NCI-H226 (cell line): ENCODE results near the gene HSPB1.
"Not testable (repeated sequence)": the region's sequence is repeated elsewhere in the genome, so short reads cannot be mapped to it uniquely, and the experiment has no call there.

Experiments used
- DNase-seq: peaks from one replicate; pipeline ENCODE4 v3.0.0-alpha.2; 2015

HSPB1 gene

DNA sequence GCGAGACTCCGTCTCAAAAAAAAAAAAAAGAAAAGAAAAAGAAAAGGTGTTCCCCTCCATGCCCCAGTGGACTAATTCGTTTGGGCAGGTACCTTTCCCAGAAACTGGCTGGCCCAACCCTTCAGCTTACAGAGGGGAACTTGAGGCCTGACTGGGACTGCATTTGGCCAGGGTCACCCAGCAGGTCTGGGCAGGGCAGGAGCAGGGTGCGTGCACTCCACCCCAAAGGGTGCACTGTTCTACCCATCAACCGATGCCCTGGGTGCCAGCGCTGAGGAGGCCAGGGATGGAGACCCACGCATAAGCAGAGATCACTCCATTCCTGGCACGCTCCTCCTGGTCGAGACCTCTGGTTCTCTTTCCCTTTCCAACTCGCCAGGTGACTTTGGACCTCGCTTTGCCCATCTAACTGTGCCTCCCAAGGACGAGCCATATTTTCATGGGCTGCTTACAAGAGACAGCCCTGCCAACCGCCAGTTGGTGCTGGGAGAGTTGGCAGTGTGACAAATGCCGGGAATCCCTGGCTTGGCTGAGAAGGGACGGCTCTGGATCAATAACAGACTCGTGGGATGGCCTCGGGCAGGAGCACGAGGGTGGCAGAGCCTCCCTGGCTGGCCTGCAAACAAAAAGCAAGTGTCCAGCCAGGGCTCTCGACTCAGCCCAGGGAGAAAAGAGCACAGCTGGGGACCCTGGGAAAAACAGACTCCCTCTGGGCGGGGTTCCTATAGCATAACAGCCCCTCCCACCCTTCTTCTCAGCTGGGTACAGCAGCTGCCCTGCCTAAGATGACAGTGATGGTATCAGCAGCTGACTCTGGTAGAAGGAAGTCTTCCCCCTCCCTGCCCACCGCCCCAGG, 7.9 kb downstream of the HSPB1 start:
- DNase-seq: no peak

DNA sequence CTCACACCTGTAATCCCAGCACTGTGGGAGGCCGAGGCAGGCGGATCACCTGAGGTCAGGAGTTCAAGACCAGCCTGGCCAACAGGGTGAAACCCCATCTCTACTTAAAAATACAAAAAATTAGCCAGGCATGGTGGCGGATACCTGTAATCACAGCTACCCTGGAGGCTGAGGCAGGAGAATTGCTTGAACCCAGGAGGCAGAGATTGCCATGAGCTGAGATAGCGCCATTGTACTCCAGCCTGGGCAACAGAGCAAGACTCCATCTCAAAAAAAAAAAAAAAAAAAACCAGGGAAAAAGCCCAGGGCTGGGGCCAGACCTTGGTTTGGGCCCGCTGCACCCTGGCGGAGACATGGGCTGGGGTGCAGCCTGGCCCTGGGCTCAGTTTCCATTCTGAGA, 9.4 kb downstream of the HSPB1 start:
- not testable (repeated sequence) for DNase-seq

GRCh38 chr7:76314042-76314721, 11.7 kb downstream of the HSPB1 start:
- DNase-seq: peak; percentile 71

GRCh38 chr7:76314740-76315139, 12.3 kb downstream of the HSPB1 start:
- DNase-seq: not testable (repeated sequence)

DNA sequence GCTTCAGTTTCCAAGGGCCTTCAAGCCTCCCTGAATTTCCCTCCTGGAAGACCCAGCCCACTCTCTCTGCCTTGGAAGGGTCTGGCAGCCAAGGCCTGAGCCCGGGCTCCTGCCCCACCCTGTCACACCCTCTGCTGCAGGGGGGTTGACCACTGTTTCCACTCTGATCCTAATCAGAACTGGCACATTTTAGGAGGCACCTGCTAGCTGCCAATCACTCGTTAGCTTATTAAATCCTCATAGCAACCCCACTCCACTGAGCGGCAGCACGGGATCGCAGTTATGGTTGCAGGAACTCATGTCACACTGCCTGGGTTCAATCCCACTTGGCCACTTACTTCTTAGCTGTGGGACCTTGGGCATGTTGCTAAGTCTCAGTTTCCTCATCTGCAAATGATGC, 12.9 kb downstream of the HSPB1 start:
- no peak for DNase-seq

DNA sequence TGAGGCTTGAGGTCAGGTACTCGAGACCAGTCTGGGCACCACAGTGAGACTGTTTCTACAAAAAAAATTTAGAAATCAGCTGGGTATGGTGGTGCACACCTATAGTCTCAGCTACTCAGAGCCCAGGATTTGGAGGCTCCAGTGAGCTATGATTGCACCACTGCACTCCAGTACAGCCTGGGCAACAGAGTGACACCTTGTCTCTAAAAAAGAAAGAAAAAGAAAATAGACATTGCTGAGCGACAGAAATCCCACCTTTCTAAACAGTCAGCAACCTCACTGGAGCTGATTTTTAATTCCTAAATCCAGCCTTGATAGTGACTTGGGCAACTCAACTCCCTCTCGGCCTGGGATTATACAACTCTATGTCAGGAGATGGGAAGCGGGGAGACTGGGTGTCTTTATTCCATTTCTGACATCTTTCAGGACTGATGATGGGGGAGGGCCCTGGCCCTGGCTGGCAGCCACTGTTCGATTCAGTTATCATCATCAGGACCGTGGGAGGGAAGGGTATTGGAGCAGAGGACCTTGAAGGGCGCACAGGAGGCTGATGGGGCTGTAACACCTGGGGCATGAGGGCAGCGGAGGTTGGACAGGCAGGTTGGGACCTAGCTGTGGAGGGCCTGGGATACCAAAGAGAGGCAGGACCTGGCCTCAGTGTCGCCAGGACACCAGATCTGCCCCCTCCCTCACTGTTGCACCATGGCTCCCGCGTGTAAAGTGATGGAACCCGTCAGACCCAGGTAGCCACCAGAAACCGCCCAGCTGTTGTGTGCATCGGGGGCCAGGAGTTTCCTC, 14.7 kb downstream of the HSPB1 start:
- no peak for DNase-seq

DNA sequence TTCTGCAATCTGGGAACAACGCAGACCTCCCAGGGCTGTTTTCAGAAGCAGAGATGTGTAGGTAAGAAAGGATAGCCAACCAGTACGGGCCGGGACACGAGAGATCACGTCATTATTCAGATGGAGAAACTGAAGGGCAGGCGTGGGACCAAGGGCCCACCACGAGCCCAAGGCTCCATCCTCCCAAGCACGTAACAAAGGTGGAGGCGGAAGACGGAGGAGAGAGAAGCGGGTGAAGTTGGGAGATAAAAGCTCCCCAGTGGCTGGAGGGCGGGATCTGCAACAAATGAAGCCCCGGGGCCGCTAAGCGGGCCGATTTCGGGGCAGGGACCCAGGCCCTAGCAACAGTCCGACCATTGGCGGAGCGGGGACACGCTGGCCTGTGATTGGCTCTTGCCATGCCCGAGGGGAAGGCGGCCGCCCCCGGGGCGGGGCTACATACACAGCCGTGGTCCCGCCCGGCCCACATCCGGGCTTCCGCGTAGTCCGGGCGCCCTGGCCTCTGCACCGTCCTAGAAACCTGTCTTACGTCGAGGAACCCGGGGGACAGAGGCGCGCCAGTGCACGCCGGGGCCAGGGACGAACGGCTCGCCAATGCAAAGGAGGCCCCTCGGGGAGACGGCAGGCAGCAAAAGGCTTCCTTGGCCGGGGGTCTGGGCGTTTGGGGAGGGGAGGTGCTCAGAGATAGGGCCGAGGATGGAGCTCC, 15.5 kb downstream of the HSPB1 start:
- peak; percentile 96 for DNase-seq

DNA sequence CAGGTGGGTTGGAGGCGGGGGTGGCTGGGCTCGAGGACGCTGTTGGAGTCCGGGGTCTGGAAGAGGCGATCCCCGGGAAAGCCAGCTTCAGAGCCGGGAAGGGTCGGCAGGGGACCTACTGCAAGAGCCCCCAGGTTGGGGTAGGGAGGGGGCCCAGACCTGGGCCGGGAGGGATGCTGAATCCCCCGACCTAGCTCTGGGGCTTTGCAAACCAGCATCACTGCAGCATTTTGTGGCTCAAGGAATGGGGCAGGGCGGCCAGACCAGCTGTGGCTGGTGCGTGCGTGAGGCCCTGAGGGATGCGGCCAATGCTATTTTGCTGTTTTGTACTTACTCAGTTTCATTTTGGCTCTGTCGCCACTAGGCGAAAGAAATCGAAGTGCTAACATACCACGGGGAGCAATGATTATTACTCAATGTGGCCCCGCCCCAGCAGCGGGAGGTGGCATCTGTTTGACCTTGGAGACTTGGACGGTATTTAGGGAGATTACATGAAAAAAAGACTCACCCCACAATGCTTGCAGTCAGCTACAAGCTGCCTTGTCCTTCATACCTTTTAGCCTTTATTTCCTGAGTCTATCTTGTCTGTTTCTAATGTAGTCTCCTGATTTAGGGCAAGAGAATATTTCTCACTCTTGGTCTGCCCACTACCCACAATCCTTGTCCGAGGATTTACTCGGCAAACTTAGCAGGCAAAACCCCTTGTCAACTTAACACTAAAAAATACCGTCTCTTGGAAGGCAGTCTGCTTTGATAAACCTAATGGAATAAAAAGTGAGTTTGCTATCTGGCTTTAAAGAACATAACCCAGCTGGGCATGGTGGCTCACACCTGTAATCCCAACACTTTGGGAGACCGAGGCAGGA, 16.2 kb downstream of the HSPB1 start:
- peak; percentile 70 for DNase-seq

DNA sequence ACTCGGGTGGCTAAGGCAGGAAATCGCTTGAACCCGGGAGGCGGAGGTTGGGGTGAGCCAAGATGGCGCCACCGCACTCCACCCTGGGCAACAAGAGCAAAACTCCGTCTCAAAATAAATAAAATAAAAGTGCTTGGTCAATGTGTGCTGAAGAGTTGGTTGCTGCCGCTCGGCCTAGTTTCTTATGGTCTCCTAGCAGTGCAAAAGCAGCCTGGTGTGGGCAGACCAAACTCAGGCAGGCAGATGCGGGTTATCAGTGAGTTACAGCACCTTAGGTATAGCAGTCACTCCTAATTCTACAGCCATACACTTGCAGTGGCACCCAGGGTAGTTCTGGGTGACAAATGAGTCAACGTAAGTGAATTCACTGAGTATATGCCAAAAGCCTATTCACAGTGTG, 22.6 kb downstream of the HSPB1 start:
- DNase-seq: no peak

DNA sequence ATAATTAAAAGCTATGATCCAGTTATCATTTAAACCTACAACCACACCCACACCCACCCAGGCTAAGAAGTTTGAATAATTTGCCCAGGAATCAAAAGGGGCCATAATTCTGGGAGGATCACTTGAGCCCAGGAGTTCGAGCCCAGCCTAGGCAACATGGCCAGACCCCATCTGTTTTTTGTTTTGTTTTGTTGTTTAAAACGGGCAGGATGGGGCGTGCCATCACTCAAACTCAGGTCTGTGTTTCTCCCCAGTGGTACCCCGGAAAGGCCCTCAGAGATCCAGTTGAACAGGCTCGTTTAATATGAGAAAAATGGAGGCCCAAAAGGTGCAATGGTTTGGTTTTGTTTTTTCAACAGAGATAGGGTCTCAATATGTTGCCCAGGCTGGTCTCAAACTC, 23.3 kb downstream of the HSPB1 start:
- DNase-seq: no peak

DNA sequence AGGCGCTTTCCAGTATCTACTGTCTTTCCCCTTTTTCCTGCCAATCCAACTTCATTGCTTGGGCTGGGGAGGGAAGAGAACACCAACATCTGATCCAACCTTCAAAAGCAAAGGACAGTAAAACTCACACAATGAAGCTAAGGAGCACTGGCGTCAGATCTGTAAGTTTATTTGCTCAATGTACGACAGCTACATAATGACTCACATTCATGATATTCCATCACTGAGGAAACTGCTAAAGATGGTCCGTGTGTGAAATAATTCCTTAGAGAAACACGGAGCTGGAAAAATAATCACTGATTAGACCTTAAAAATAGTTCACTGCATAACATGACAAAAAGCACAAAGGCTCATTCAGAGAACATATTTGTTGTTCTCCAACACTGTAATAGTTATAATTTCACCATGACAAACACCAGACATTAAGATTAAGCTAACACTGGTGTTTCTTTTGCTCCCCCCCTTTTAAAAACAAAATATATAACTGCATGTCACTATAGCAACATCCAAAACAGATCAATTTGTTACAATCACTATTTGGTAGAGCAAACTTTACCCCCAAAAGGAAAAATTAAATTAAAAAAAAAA, 24.3 kb downstream of the HSPB1 start:
- DNase-seq: no peak

DNA sequence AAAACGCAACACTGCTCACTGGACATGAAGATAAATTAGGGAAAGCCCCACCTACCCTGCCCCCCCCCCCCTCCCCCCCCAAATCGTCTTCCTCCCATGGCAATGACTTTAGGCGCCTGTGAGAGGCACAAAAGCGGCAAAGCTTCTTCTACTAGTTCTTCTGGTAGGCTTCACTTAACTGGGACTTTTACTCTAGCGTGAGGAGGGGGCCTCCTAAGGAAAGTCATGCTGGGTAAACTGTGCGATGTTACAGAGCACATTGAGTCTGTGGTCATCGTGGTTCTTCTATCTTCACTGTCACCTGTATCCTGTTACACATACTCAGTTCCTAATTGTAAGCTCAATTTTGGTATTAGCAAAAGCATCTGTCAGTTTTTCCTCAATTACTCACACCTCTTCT, 25.1 kb downstream of the HSPB1 start:
- no peak for DNase-seq

DNA sequence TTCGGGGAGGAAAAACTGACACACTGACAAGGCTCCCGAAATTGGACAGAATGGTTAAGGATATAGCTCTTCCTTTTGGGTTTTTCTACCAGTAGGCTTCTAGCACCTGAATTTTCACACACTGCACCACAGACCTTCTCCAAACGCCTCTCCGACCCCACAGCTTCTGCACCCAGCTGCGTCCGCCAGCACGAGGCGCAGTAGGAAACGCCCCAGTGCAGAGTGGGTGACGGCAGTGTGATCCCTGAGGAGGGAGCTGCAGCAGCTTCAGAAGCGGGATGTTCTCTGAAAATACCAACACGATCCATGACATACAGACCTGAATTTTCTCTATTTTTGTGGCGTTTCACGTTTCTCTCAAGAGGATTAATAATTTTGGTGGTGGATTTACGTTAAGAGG, 25.9 kb downstream of the HSPB1 start:
- no peak for DNase-seq

DNA sequence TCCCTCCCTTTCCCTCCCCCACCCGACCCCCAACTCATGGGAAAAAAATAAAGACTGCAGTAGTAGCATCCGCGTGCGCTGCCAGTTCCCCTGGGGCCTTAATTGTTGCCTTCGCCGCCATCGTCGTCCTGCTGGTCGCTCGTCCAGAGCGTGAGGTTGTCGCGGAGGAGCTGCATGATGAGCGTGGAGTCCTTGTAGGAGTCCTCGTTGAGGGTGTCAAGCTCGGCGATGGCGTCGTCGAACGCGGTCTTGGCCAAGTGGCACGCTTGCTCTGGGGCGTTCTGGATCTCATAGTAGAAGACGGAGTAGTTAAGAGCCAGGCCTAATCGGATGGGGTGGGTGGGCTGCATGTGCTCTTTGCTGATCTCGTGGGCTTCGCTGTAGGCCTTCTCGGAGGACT, 27.0 kb downstream of the HSPB1 start:
- DNase-seq: no peak

GRCh38 chr7:76330261-76330660, 27.8 kb downstream of the HSPB1 start:
- no peak for DNase-seq

DNA sequence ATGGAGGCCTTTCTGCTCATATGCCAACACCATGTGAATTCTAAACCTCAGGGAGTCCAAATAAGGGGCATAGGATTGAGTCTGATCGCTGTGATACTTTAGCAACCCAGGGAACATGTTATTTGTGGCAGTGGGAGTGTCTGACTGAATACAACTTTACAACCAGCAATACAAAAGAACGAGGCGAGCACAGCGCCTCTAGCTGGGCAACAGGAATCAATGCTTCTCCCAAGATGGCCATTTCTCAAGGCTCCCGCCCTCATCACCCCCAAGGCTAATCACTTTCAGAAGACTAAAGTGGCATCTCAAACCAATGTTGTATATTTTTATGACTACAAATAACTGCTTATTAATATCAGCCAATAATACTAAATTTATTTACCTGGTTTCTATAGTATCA, 28.2 kb downstream of the HSPB1 start:
- DNase-seq: no peak

DNA sequence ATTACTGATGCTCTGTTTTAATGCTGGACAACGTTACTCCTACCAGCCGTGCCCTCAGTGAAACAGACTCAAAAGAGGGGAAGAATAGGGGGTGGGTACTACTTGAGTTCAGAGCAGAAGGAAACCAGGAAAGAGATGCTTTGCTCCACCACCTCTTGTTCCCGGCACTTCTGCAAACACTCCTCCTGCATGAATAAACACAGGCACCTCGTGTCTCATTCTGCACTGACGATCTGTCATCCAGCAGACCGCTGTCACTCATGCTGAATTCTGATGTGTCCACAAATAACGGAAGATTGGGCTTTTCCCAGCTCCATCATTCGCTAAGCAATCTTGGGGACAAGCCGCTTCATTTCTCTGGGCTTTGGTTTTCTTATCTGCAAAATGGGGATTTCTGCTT, 29.6 kb downstream of the HSPB1 start:
- DNase-seq: no peak

DNA sequence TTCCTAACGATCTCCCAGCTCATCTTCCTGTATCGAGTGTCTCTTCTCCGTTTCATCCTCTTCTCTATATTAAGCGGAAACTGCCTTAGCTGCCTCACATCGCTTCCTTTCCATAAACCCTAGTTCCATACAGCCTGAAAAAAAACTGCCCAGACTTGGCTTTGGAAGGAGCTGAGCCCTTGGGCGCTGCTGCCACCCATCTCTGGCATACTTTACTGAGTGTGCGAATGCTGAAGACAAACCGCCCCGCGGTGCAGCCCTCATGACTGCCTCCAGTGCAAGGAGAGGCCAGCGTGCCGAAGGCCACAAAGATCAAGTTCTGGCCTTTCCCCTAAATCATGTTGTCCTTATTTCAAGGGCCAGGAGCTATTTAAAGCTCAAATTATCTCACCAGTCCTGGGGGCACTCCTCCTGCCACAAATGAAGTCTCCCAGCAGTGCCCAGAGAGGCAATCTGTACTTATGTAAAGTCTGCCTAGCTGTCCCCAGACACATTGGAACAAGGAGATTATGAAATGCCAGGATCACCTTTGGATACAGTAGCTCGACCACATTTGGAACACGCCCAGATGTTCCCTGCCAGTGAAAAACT, 31.1 kb downstream of the HSPB1 start:
- DNase-seq: no peak

- no peak for DNase-seq
Observed at GRCh38 chr7:76334320-76334967, 32.0 kb downstream of the HSPB1 start.

- not testable (repeated sequence) for DNase-seq
Observed at GRCh38 chr7:76335417-76335816, 32.9 kb downstream of the HSPB1 start.

GRCh38 chr7:76336094-76336493, 33.6 kb downstream of the HSPB1 start:
- no peak for DNase-seq
